WTC11 (cell line): ENCODE data around the gene GGT6.

ENCODE experiments used
- ATF2 ChIP-seq: sonication (generic); formaldehyde crosslinking; IDR thresholded peaks from 2 replicates; pipeline ENCODE4 v1.8.1; 2022; ENCODE audit warnings: low read depth, missing genetic modification reagents, borderline replicate concordance
- CTCF ChIP-seq: fragments of 200-600 bp; IDR thresholded peaks from 2 replicates; pipeline ENCODE4 v1.8.0; 2022; ENCODE audit warnings: antibody characterized with exemption
- FOXK1 ChIP-seq: sonication (generic); formaldehyde crosslinking; IDR thresholded peaks from 2 replicates; pipeline ENCODE4 v1.8.0; 2022; ENCODE audit warnings: mild to moderate bottlenecking, moderate library complexity, missing genetic modification reagents
- JUN ChIP-seq: sonication (generic); formaldehyde crosslinking; IDR thresholded peaks from 2 replicates; pipeline ENCODE4 v1.8.0; 2023; ENCODE audit warnings: mild to moderate bottlenecking, missing genetic modification reagents
- MAX ChIP-seq: sonication (generic); formaldehyde crosslinking; IDR thresholded peaks from 2 replicates; pipeline ENCODE4 v1.8.0; 2022; ENCODE audit warnings: mild to moderate bottlenecking, missing genetic modification reagents
- MLX ChIP-seq: sonication (generic); formaldehyde crosslinking; IDR thresholded peaks from 2 replicates; pipeline ENCODE4 v1.8.1; 2023; ENCODE audit warnings: mild to moderate bottlenecking, missing genetic modification reagents, moderate library complexity
- MYBL2 ChIP-seq: sonication (generic); formaldehyde crosslinking; IDR thresholded peaks from 2 replicates; pipeline ENCODE4 v1.8.1; 2023; ENCODE audit warnings: mild to moderate bottlenecking, moderate library complexity, missing genetic modification reagents
- NR3C1 ChIP-seq: sonication (generic); formaldehyde crosslinking; conservative IDR thresholded peaks from 2 replicates; pipeline ENCODE4 v1.8.1; 2023; ENCODE audit warnings: low read depth, mild to moderate bottlenecking, missing genetic modification reagents
- TEAD1 ChIP-seq: sonication (generic); formaldehyde crosslinking; IDR thresholded peaks from 2 replicates; pipeline ENCODE4 v1.8.0; 2022; ENCODE audit warnings: mild to moderate bottlenecking, missing genetic modification reagents
- TP53 ChIP-seq: sonication (generic); formaldehyde crosslinking; IDR thresholded peaks from 2 replicates; pipeline ENCODE4 v1.8.1; 2023; ENCODE audit warnings: mild to moderate bottlenecking, missing genetic modification reagents
- ZNF219 ChIP-seq: sonication (generic); formaldehyde crosslinking; IDR thresholded peaks from 2 replicates; pipeline ENCODE4 v1.8.0; 2023; ENCODE audit warnings: missing genetic modification reagents, mild to moderate bottlenecking, borderline replicate concordance
- ZNF423 ChIP-seq: fragments of 250-450 bp; sonication (Bioruptor Pico); IDR thresholded peaks from 2 replicates; pipeline ENCODE4 v2.1.2; 2022; ENCODE audit warnings: mild to moderate bottlenecking, moderate library complexity

- TF ChIP-seq ZNF423 (CRISPR knock-in tag): no peak
- no peak for TF ChIP-seq CTCF
- no peak for TF ChIP-seq TP53 (CRISPR knock-in tag)
- no peak for TF ChIP-seq FOXK1 (CRISPR knock-in tag)
- no peak for TF ChIP-seq MYBL2 (CRISPR knock-in tag)
- TF ChIP-seq MAX (CRISPR knock-in tag): no peak
- no peak for TF ChIP-seq TEAD1 (CRISPR knock-in tag)
- TF ChIP-seq MLX (CRISPR knock-in tag): no peak
- TF ChIP-seq NR3C1 (CRISPR knock-in tag): no peak
- no peak for TF ChIP-seq JUN (CRISPR knock-in tag)
- TF ChIP-seq ATF2 (CRISPR knock-in tag): no peak
- TF ChIP-seq ZNF219 (CRISPR knock-in tag): no peak
Measured at GRCh38 chr17:4592240-4593005, 32.0 kb upstream of the GGT6 start.
